HG03520 (cell line): ENCODE data around the gene CRYL1.

Source experiments
- ATAC-seq: cut with Tn5 transposase; IDR thresholded peaks from one replicate; pipeline ENCODE4 v1.9.1; 2021; ENCODE audit warnings: mild to moderate bottlenecking, moderate library complexity; ENCODE audit not compliant: unreplicated experiment

Gene CRYL1

DNA sequence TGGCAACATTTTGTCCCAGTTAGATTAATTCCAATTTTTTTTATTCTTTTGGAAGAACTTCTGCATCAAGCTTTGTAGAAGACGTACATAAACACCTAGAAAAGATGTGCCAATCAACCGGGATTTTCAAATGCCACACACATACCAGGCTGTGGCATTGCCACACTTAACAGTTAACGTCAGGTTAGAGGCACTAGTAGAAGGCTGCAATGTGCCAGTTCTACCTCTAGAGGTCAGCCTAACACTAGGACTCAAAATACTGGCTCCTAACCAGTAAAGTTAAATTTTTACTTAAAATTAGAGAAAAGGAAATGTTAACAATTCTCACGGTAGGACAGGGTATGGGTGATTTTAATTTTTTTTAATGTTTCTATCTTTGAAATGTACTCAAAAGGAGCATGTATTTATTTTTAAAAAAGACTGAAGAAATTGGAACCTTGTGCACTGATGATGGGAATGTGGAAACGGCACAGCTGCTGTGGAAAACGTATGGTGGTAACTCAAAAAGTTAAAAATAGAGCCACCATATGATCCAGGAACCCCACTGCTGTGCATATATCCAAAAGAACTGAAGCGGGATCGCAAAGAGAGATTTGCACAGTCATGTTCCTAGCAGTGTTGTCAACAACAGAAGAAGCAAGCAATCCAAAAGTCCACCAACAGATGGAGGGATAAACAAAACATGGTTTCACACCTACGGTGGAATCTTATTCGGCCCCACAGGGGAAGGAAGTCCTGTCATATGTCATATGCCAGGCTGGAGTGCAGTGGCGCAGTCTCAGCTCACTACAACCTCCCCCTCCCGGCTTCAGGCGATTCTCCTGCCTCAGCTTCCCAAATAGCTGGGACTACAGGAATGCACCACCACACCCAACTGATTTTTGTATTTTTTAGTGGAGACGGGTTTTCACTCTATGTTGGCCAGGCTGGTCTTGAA, 30.3 kb downstream of the CRYL1 start:
- no peak for ATAC-seq

GRCh38 chr13:20494656-20495055, 31.0 kb downstream of the CRYL1 start:
- no peak for ATAC-seq

GRCh38 chr13:20492641-20493040, 33.0 kb downstream of the CRYL1 start:
- ATAC-seq: no peak

DNA sequence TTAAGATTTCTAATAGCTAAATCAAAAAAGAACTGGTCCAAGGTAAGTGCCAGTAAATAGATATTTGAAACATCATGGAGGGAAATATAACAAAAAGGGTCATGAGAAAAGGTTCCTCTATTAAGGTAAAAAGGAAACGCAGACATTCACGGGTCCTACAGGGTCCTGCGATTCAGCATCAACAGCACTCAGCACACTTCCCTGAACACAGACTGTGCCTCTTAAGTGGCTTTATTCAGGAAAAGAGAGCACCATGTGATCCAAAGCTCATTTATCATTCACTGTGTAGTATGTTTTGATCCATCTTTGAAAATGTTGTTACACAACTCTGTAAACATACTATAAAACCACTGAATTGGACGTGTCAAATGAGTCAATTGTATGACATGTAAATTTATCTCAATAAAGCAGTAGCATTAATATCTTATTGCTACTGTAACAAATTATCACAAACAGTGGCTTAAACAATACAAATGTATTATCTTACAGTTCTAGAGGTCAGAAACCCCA, 33.7 kb downstream of the CRYL1 start:
- ATAC-seq: no peak

- ATAC-seq: no peak
Measured at GRCh38 chr13:20489185-20489820, 36.4 kb downstream of the CRYL1 start.

- no peak for ATAC-seq
Measured at GRCh38 chr13:20487927-20488326, 37.7 kb downstream of the CRYL1 start.

DNA sequence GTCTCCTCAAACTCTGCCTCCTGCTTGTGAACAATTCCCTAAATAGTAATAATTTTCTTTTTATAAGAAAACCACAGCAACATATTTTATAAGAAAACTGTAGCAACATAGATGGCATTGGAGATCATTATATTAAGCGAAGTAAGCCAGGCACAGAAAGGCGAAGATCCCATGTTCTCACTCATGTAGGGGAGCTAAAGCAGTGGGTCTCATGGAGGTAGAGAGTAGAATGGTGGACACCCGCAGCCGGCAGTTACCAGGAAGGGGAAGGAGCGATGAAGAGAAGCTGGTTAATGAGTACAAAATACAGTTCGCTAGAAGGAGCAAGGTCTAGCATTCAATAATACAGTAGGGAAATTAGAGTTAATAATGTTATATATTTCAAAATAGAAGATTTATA, 42.9 kb downstream of the CRYL1 start:
- ATAC-seq: no peak

GRCh38 chr13:20482275-20482761, 43.3 kb downstream of the CRYL1 start:
- ATAC-seq: no peak

GRCh38 chr13:20477394-20477793, 48.3 kb downstream of the CRYL1 start:
- ATAC-seq: no peak

DNA sequence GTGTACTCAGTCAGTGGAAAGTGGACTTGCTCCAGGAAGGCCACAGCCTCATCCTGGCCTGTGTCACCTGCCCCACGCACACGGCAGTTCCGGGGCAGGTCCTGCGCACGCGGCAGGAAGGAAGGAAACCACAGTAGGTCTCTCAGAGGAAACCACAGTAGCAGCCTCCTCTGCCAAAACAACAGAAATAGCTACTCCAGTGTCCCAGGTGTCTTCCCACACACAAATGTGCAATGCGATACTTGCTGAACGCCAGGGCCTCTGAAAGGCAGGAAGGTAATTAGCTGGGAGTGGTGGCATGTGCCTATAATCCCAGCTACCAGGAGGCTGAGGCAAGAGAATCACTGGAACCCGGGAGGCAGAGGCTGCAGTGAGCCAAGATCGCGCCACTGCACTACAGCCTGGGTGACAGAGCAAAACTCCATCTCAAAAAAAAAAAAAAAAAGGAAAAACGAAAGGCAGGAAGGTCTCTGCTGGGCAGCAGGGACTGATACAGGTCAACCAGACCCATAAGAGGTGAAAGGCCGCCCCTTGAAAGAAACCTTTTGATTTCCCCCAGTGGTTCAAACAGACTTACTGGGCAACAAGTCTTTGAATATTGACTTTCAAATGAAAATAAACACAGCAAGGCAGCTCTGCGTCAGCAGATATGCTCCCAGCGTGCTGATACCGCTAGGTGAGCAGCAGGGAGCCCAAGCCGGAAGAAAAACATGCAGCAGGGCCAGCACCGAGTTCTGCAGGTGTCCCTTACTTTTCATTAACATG, 49.5 kb downstream of the CRYL1 start:
- peak; percentile 90 for ATAC-seq

GRCh38 chr13:20474515-20474914, 51.1 kb downstream of the CRYL1 start:
- no peak for ATAC-seq

GRCh38 chr13:20473888-20474287, 51.8 kb downstream of the CRYL1 start:
- no peak for ATAC-seq

DNA sequence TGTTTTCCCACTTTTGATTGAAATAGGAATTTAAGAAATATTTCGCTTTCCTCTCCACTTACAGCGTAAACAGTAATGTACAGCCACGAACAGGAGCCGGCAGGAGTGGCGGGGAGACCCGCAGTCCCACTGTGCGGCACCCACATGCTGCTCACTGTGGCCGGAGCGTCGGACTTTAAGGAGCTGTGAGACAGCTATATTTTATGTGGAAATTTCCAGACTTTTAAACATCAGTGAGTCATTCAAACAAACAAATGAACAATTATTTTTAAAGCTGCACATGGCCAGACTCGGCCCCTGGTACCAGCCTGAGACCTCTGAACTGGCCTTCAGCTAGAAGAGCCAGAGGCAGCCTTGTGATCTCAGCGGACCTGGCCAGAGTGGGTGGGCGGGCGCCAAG, 52.5 kb downstream of the CRYL1 start:
- no peak for ATAC-seq

- ATAC-seq: no peak
Measured at GRCh38 chr13:20472531-20472930, 53.1 kb downstream of the CRYL1 start.

- ATAC-seq: no peak
Measured at GRCh38 chr13:20470136-20470535, 55.5 kb downstream of the CRYL1 start.

DNA sequence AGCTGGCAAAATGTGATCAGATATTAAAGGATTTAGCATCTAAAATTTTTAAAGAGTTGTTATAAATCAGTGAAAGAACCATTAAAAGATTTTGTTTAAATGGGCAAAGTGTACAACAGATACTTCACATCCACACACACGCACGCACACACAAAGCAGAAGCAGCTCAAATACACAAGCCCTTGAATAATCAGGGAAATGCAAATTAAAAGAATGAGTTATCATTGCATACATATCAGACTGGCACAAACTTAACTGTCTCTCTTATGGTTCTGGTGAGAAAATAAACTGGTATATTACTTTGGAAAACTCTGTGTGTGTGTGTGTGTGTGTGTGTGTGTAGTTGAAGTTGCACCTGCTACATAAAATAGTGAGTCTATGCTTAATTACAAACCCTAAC, 59.3 kb downstream of the CRYL1 start:
- ATAC-seq: no peak

- ATAC-seq: no peak
Measured at GRCh38 chr13:20465218-20465879, 60.3 kb downstream of the CRYL1 start.

GRCh38 chr13:20462921-20463320, 62.7 kb downstream of the CRYL1 start:
- no peak for ATAC-seq

DNA sequence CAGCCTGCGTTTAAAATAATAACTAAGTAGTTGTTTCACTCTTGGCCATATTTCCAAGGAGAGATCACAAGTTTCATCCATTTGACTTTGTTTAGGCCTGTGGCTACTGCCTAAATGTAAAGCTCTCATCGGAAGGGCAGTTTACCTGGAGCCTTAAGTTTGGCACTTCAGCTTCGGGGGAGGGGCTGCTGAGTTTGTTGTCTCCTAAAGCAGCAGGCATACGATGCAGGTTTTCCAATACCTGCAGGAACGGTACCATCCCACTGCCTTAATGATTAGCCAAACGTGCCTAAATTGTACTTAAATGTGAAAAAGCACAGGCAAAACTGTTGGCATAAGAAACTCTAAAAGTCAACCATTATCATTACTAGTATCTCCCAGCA, 63.1 kb downstream of the CRYL1 start:
- no peak for ATAC-seq

DNA sequence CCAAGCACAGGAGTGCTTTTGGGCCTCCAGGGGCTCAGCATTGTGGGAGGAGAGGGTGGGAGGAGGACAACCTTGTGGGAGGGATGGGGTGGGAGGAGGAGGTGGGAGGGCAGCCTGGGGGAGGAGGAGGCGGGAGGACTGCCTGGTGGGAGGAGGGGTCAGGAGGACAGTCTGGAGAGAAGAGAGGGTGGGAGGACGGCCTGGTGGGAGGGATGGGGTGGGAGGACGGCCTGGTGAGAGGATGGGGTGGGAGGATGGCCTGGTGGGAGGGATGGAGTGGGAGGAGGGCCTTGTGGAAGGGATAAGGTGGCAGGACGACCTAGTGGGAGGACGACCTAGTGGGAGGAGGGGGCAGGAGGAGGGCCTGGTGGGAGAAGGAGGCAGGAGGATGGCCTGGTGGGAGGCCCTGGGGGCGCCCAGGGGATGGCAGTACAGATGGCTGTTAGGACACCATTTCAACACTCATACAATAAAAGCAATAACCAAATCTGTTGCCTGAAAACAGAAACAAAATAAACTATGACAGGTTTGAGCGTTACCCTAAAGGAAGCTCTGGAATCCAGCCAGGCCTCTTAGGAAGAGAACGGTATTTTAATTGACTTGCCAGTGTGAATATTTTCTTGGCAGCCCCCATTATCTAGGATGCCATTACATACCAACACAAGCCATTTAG, 63.7 kb downstream of the CRYL1 start:
- ATAC-seq: no peak
